Measurements from ENCODE around the gene SMIM32.

GRCh38 chr5:136193322-136193935 is 467 bp upstream of the SMIM32 start:
- TF ChIP-seq, protein P1, sequence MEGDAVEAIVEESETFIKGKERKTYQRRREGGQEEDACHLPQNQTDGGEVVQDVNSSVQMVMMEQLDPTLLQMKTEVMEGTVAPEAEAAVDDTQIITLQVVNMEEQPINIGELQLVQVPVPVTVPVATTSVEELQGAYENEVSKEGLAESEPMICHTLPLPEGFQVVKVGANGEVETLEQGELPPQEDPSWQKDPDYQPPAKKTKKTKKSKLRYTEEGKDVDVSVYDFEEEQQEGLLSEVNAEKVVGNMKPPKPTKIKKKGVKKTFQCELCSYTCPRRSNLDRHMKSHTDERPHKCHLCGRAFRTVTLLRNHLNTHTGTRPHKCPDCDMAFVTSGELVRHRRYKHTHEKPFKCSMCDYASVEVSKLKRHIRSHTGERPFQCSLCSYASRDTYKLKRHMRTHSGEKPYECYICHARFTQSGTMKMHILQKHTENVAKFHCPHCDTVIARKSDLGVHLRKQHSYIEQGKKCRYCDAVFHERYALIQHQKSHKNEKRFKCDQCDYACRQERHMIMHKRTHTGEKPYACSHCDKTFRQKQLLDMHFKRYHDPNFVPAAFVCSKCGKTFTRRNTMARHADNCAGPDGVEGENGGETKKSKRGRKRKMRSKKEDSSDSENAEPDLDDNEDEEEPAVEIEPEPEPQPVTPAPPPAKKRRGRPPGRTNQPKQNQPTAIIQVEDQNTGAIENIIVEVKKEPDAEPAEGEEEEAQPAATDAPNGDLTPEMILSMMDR (IDR thresholded peaks at IDR 0.05), result no peak
- TF ChIP-seq POLR2A (IDR thresholded peaks at IDR 0.05), result no peak

Data from adrenal gland (tissue), 5 donors.